Mesodermal cell (in vitro differentiated cells): ENCODE results near the gene MIOX.

Source experiments
- H3K27ac ChIP-seq: 2 replicates; pipeline ENCODE4 v1.7.0; 2013; ENCODE audit warnings: mild to moderate bottlenecking, low read depth, low read length, moderate library complexity; ENCODE audit not compliant: severe bottlenecking
- H3K36me3 ChIP-seq: 2 replicates; pipeline ENCODE4 v1.7.1; 2013; ENCODE audit warnings: mild to moderate bottlenecking, low read length, moderate library complexity; ENCODE audit not compliant: control insufficient read depth, insufficient read depth
- H3K4me1 ChIP-seq: one replicate; pipeline ENCODE4 v1.7.1; 2013; ENCODE audit warnings: mild to moderate bottlenecking, low read length; ENCODE audit not compliant: insufficient read depth, control insufficient read depth, poor library complexity, severe bottlenecking
- H3K4me3 ChIP-seq: 2 replicates; pipeline ENCODE4 v1.7.0; 2013; ENCODE audit warnings: low read length, control low read depth, mild to moderate bottlenecking; ENCODE audit not compliant: insufficient read depth, poor library complexity, severe bottlenecking; ENCODE audit errors: extremely low read depth
- H3K9me3 ChIP-seq: 2 replicates; pipeline ENCODE4 v1.7.1; 2013; ENCODE audit warnings: mild to moderate bottlenecking, low read length, moderate library complexity; ENCODE audit not compliant: control insufficient read depth
- WGBS, 2 experiments: methylation state at CpG; one replicate each; pipeline ENCODE4 v1.1.5; 2013; ENCODE audit warnings: missing lambda C conversion rate in 2 of 2; ENCODE audit not compliant: insufficient coverage in 2 of 2; 5-methylcytosine and 5-hydroxymethylcytosine counted together

The MIOX gene

DNA sequence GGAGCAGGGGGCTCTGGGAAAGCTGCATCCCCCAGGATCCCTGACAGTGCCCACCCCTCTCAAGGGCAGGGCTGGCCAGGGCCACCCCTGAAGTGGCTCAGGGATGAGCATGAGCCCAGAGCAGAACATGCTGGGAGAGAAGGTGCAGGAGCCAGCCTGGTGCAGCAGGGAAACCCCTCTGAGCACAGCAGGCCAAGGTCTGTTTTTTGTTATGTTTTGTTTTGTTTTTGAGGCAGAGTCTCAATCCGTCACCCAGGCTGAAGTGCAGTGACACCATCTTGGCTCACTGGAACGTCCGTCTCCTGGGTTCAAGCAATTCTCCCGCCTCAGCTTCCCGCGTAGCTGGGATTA lies 11.0 kb upstream of the MIOX start:
- Histone ChIP-seq H3K4me1 (peaks cover 15% of the 10 kb centered on the region), H3K27ac (no peak overlapping the region), H3K36me3 (peaks cover 10% of the 10 kb centered on the region), H3K9me3 (no peaks in the 10 kb centered on the region), H3K4me3 (peak overlapping the region; percentile 67)
- 86 to 95% methylated on average over 6 of the region's 6 CpGs for WGBS, 2 experiments

DNA sequence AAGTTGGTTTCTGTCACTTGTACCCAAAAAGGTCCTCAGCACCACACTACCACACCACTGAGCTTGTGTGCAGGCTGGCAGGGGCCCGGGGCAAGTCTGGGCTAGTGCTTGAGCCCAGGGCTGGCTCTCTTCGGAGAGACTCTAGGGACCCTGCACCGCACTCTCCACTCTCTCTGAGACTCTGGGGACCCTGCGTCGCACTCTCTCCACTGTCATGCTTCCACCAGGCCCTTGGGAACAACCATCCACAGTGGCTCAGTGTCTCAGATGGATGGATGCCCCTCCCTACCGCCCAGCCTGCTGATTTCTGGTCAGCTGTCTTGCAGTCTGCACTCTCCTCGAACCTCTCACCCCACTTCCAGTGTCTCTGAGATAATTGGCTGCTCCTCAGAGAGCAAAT lies 9.8 kb upstream of the MIOX start:
- Histone ChIP-seq H3K4me3 (no peak overlapping the region), H3K9me3 (no peaks in the 10 kb centered on the region), H3K36me3 (peaks cover 10% of the 10 kb centered on the region), H3K27ac (no peak overlapping the region), H3K4me1 (peaks cover 10% of the 10 kb centered on the region)
- WGBS, 2 experiments, result 75 to 92% methylated on average over 6 of the region's 7 CpGs

- peaks cover 8% of the 10 kb centered on the region for H3K4me1 ChIP-seq
- no peak overlapping the region for H3K27ac ChIP-seq
- no peak overlapping the region for H3K4me3 ChIP-seq
- WGBS, 2 experiments, result 91 to 95% methylated on average over 8 to 9 of the region's 12 CpGs
- H3K36me3 ChIP-seq, result peaks cover 5% of the 10 kb centered on the region
- no peaks in the 10 kb centered on the region for H3K9me3 ChIP-seq
Observed at GRCh38 chr22:50477923-50478322, 8.7 kb upstream of the MIOX start.

DNA sequence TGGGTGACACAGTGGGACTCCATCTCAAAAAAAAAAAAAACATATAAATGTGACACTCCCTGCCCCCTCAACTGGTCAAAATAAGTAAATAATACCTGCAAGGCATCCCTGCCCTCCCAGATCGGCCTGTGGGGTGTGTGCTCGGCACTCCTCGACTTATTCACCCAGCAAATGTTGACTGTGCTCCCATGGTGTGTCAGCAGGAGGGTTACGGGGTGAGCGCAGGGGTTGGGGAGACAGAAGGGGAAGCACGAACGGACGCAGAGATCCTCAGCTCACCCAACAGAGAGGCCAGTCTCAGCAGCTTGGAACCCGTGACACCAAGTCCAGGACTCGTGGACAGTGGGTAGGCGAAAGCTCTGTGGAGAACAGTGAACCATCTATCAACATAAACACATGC lies 6.9 kb upstream of the MIOX start:
- no peaks in the 10 kb centered on the region for H3K36me3 ChIP-seq
- 82% methylated on average over 8 to 11 of the region's 11 CpGs for WGBS, 2 experiments
- no peak overlapping the region for H3K27ac ChIP-seq
- peaks cover 5% of the 10 kb centered on the region for H3K4me1 ChIP-seq
- no peak overlapping the region for H3K4me3 ChIP-seq
- H3K9me3 ChIP-seq, result no peaks in the 10 kb centered on the region

- Histone ChIP-seq H3K27ac (no peak overlapping the region), H3K4me3 (peak overlapping the region; percentile 52), H3K9me3 (no peaks in the 10 kb centered on the region), H3K36me3 (no peaks in the 10 kb centered on the region), H3K4me1 (no peaks in the 10 kb centered on the region)
- whole genome bisulfite sequencing, 2 experiments, result 11 to 12% methylated on average over 23 to 35 of the region's 45 CpGs
Observed at GRCh38 chr22:50481045-50481439, 5.6 kb upstream of the MIOX start.

- Histone ChIP-seq H3K9me3 (no peaks in the 10 kb centered on the region), H3K4me3 (peak within 1 kb of the TSS; percentile 52)
- WGBS, 2 experiments, result 5 to 6% methylated on average over 24 to 57 of the region's 70 CpGs
Observed at GRCh38 chr22:50481440-50482106, 5.1 kb upstream of the MIOX start, which contains the start of gene ADM2. ADM2 (plus strand) TSS chr22:50481543; CDS start chr22:50481848, 305 bp downstream.

GRCh38 chr22:50482107-50483074 lies 4.3 kb upstream of the MIOX start:
- 79 to 86% methylated on average over 28 to 35 of the region's 35 CpGs for WGBS, 2 experiments
- Histone ChIP-seq H3K36me3 (no peaks in the 10 kb centered on the region), H3K9me3 (no peaks in the 10 kb centered on the region), H3K27ac (no peak overlapping the region), H3K4me3 (peak overlapping the region; percentile 52), H3K4me1 (peaks cover 9% of the 10 kb centered on the region)

More at GRCh38 chr22:50481440-50482106, 5.1 kb upstream of the MIOX start, which contains the start of gene ADM2:
- H3K27ac ChIP-seq, result no peak within 1 kb of the TSS
- no peaks in the 10 kb centered on the region for H3K36me3 ChIP-seq
- H3K4me1 ChIP-seq, result peaks cover 3% of the 10 kb centered on the region

GRCh38 chr22:50483106-50483505 lies 3.6 kb upstream of the MIOX start:
- H3K4me1 ChIP-seq, result peaks cover 9% of the 10 kb centered on the region
- no peak overlapping the region for H3K4me3 ChIP-seq
- WGBS, 2 experiments, result 87 to 91% methylated on average over 7 to 8 of the region's 10 CpGs
- no peak overlapping the region for H3K27ac ChIP-seq
- no peaks in the 10 kb centered on the region for H3K9me3 ChIP-seq
- no peaks in the 10 kb centered on the region for H3K36me3 ChIP-seq

DNA sequence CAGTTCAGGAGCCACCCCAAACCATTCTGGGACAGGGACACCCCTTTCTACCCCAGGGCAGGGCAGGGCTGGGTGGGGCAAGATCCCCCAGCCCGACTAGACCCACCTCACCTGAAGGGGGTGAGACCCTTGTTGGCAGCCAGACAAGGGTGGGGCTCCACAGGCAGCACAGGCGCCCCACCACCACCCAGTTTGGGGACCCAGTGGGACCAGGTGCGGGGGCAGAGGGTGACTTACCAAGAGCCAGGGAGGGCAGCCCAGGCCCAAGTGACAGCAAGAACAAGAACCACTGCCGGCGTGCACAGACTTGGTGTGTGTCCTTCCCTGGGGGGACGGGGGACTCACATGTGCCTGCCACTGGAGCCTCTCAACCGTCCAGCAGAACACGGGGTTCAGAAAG lies 3.1 kb upstream of the MIOX start:
- WGBS, 2 experiments, result 95 to 96% methylated on average over 7 to 8 of the region's 8 CpGs
- Histone ChIP-seq H3K36me3 (no peaks in the 10 kb centered on the region), H3K4me3 (no peak overlapping the region)

GRCh38 chr22:50483977-50484853 lies 2.4 kb upstream of the MIOX start:
- WGBS, 2 experiments, result 85 to 90% methylated on average over 30 to 31 of the region's 31 CpGs
- Histone ChIP-seq H3K9me3 (no peaks in the 10 kb centered on the region), H3K4me1 (peaks cover 9% of the 10 kb centered on the region), H3K4me3 (no peak overlapping the region), H3K36me3 (no peaks in the 10 kb centered on the region), H3K27ac (no peak overlapping the region)

More for the DNA sequence above, 3.1 kb upstream of the MIOX start:
- peaks cover 9% of the 10 kb centered on the region for H3K4me1 ChIP-seq
- no peaks in the 10 kb centered on the region for H3K9me3 ChIP-seq
- no peak overlapping the region for H3K27ac ChIP-seq
